Right kidney (tissue), 9 donors: ENCODE measurements around the gene NPNT.
"Not testable (repeated sequence)": the region's sequence is repeated elsewhere in the genome, so short reads cannot be mapped to it uniquely, and the experiment has no call there.

Experiments
- DNase-seq: peaks from one replicate; pipeline ENCODE4 v3.0.0-alpha.2; 2016
- long read RNA-seq, 8 donors: transcript quantifications; one replicate each; lab custom pipeline, GENCODE V29; 2026

The NPNT gene
- long read RNA-seq, donor 1, full-length matches to known transcripts = 19 of 25 reads
- long read RNA-seq, donor 1, partial matches to known transcripts = 6 of 25 reads
- long read RNA-seq, donor 1, other reads (novel, unspliced or antisense) = 0 of 25 reads
- long read RNA-seq, donor 2, full-length matches to known transcripts = 5 of 42 reads
- long read RNA-seq, donor 2, partial matches to known transcripts = 37 of 42 reads
- long read RNA-seq, donor 2, other reads (novel, unspliced or antisense) = 0 of 42 reads
- long read RNA-seq, donor 3, full-length matches to known transcripts = 8 of 30 reads
- long read RNA-seq, donor 3, partial matches to known transcripts = 22 of 30 reads
- long read RNA-seq, donor 3, other reads (novel, unspliced or antisense) = 0 of 30 reads
- long read RNA-seq, donor 4, full-length matches to known transcripts = 9 of 20 reads
- long read RNA-seq, donor 4, partial matches to known transcripts = 11 of 20 reads
- long read RNA-seq, donor 4, other reads (novel, unspliced or antisense) = 0 of 20 reads
- long read RNA-seq, donor 5, full-length matches to known transcripts = 15 of 26 reads
- long read RNA-seq, donor 5, partial matches to known transcripts = 11 of 26 reads
- long read RNA-seq, donor 5, other reads (novel, unspliced or antisense) = 0 of 26 reads
- long read RNA-seq, donor 6, full-length matches to known transcripts = 9 of 134 reads
- long read RNA-seq, donor 6, partial matches to known transcripts = 125 of 134 reads
- long read RNA-seq, donor 6, other reads (novel, unspliced or antisense) = 0 of 134 reads
- long read RNA-seq, donor 7, full-length matches to known transcripts = 10 of 44 reads
- long read RNA-seq, donor 7, partial matches to known transcripts = 34 of 44 reads
- long read RNA-seq, donor 7, other reads (novel, unspliced or antisense) = 0 of 44 reads
- long read RNA-seq, donor 8, full-length matches to known transcripts = 15 of 115 reads
- long read RNA-seq, donor 8, partial matches to known transcripts = 100 of 115 reads
- long read RNA-seq, donor 8, other reads (novel, unspliced or antisense) = 0 of 115 reads

- DNase-seq = no peak
Observed at GRCh38 chr4:105894660-105895582, at the start of gene NPNT. NPNT (plus strand) TSS chr4:105895471; CDS start chr4:105895653, 182 bp downstream.

- DNase-seq = no peak
Observed at GRCh38 chr4:105845559-105845958, 49.7 kb upstream of the NPNT start.

- DNase-seq = not testable (repeated sequence)
Observed at GRCh38 chr4:105848359-105848758, 46.9 kb upstream of the NPNT start.

GRCh38 chr4:105851196-105851595, 44.1 kb upstream of the NPNT start:
- no peak for DNase-seq

GRCh38 chr4:105852230-105852629, 43.0 kb upstream of the NPNT start:
- not testable (repeated sequence) for DNase-seq

- no peak for DNase-seq
Observed at GRCh38 chr4:105858466-105859040, 36.7 kb upstream of the NPNT start.

GRCh38 chr4:105859233-105859632, 36.0 kb upstream of the NPNT start:
- no peak for DNase-seq

GRCh38 chr4:105870963-105871362, 24.3 kb upstream of the NPNT start:
- no peak for DNase-seq

- DNase-seq = no peak
Observed at GRCh38 chr4:105871997-105872396, 23.3 kb upstream of the NPNT start.

- no peak for DNase-seq
Observed at GRCh38 chr4:105875233-105875632, 20.0 kb upstream of the NPNT start.

GRCh38 chr4:105878668-105879067, 16.6 kb upstream of the NPNT start:
- DNase-seq = no peak

GRCh38 chr4:105887508-105887907, 7.8 kb upstream of the NPNT start:
- DNase-seq = no peak

- DNase-seq = peak; percentile 87
Observed at GRCh38 chr4:105895583-105896460, 551 bp downstream of the NPNT start.

- DNase-seq = no peak
Observed at GRCh38 chr4:105896461-105896942, 1.2 kb downstream of the NPNT start.

GRCh38 chr4:105896984-105897775, 1.9 kb downstream of the NPNT start:
- no peak for DNase-seq

- no peak for DNase-seq
Observed at GRCh38 chr4:105900541-105900940, 5.3 kb downstream of the NPNT start.

GRCh38 chr4:105902550-105903262, 7.4 kb downstream of the NPNT start:
- DNase-seq = no peak

GRCh38 chr4:105909787-105910281, 14.6 kb downstream of the NPNT start:
- no peak for DNase-seq
